Activated CD4-positive, CD25-positive, alpha-beta regulatory T cell treated with anti-CD3 and anti-CD28 coated beads, Interleukin-2, amount 50 U/mL, for 24 hours (primary cell): ENCODE results near the gene CMC1.
A peak's percentile ranks its signal among the peaks of the same experiment; 100 is the strongest.

Source experiments
- ATAC-seq, 2 donors: fragments of 150-1000 bp; cut with Tn5 transposase; one replicate each; pipeline ENCODE4 v1.10.0; 2021; ENCODE audit warnings: mild to moderate bottlenecking in 1 of 2, moderate library complexity in 1 of 2

The CMC1 gene

GRCh38 chr3:28301688-28302087, 60.3 kb downstream of the CMC1 start:
- ATAC-seq = no peak

- no peak for ATAC-seq
Measured at GRCh38 chr3:28308196-28308595, 66.8 kb downstream of the CMC1 start.

GRCh38 chr3:28315711-28316110, 74.3 kb downstream of the CMC1 start:
- no peak for ATAC-seq

GRCh38 chr3:28316226-28316625, 74.8 kb downstream of the CMC1 start:
- no peak for ATAC-seq

GRCh38 chr3:28317438-28318022, 76.1 kb downstream of the CMC1 start:
- peak; percentile 85 to 91 for ATAC-seq

- no peak for ATAC-seq
Measured at GRCh38 chr3:28320981-28321380, 79.6 kb downstream of the CMC1 start.

- ATAC-seq = no peak
Measured at GRCh38 chr3:28322464-28322863, 81.0 kb downstream of the CMC1 start.

GRCh38 chr3:28326458-28326926, 85.1 kb downstream of the CMC1 start:
- peak; percentile 81 to 82 for ATAC-seq

- no peak for ATAC-seq
Measured at GRCh38 chr3:28328188-28329151, 87.1 kb downstream of the CMC1 start.

- ATAC-seq = no peak
Measured at GRCh38 chr3:28334552-28334951, 93.1 kb downstream of the CMC1 start.

GRCh38 chr3:28335246-28335645, 93.8 kb downstream of the CMC1 start:
- no peak for ATAC-seq

- ATAC-seq = no peak
Measured at GRCh38 chr3:28337230-28337629, 95.8 kb downstream of the CMC1 start.

GRCh38 chr3:28343144-28343543, 101.7 kb downstream of the CMC1 start:
- ATAC-seq = no peak

- ATAC-seq = no peak
Measured at GRCh38 chr3:28345690-28346089, 104.3 kb downstream of the CMC1 start.

GRCh38 chr3:28347374-28348264, 106.2 kb downstream of the CMC1 start:
- no peak for ATAC-seq

GRCh38 chr3:28348265-28348628, 106.8 kb downstream of the CMC1 start:
- ATAC-seq = peak; percentile 71 to 74

GRCh38 chr3:28348629-28349468, 107.4 kb downstream of the CMC1 start, which contains the start of the genes AZI2 and ZCWPW2:
TSS of gene AZI2 (minus strand) at chr3:28348824. CDS start at chr3:28340617, 8,207 bp downstream.
TSS of gene ZCWPW2 (plus strand) at chr3:28348721. CDS start at chr3:28413069, 64,348 bp downstream.
- peak; percentile 94 to 95 for ATAC-seq

GRCh38 chr3:28349469-28350000, 108.1 kb downstream of the CMC1 start:
- ATAC-seq = peak in 1 of 2 donors; percentile 3
